HEK293 (cell line): ENCODE measurements around the gene UBL7.

Experiments used
- CTCF ChIA-PET: fragments of 350-600 bp; formaldehyde crosslinking; extraction: SDS; loops from one replicate; lab custom pipeline; 2021; ENCODE audit warnings: antibody characterized with exemption; lab: Yijun Ruan, JAX
- POLR2A ChIA-PET: fragments of 300-600 bp; formaldehyde crosslinking; extraction: SDS; loops from one replicate; lab custom pipeline; 2020; ENCODE audit warnings: antibody characterized with exemption, inconsistent platforms; lab: Yijun Ruan, JAX
- H3K27ac ChIP-seq: fragments of 200-500 bp; sonication (Bioruptor generic); 2 replicates; pipeline ENCODE4 v1.5.1; 2014; ENCODE audit warnings: low read depth, low read length, control low read depth, inconsistent platforms; ENCODE audit errors: extremely low read depth
- H3K36me3 ChIP-seq, 2 experiments: fragments of 200-500 bp in 1 of 2; sonication (Bioruptor generic) in 1 of 2; 1 replicate in 1 of 2; 2 replicates in 1 of 2; pipeline ENCODE4 v1.5.1; 2014 to 2017; ENCODE audit warnings: inconsistent platforms in 2 of 2, low read length in 2 of 2; ENCODE audit not compliant: control insufficient read depth in 2 of 2, insufficient read depth in 1 of 2
- H3K4me1 ChIP-seq: fragments of 200-500 bp; sonication (Bioruptor generic); 2 replicates; pipeline ENCODE4 v1.5.1; 2014; ENCODE audit warnings: mild to moderate bottlenecking, low read length, inconsistent platforms; ENCODE audit not compliant: control insufficient read depth, insufficient read depth
- H3K4me3 ChIP-seq: 2 replicates; pipeline ENCODE4 v1.5.1; 2011; ENCODE audit warnings: low read depth, mild to moderate bottlenecking, control low read depth, low read length, moderate library complexity
- H3K9me3 ChIP-seq: fragments of 200-500 bp; sonication (Bioruptor generic); 2 replicates; pipeline ENCODE4 v1.5.1; 2014; ENCODE audit warnings: low read depth, low read length, inconsistent platforms; ENCODE audit not compliant: control insufficient read depth, insufficient read depth
- GFI1B ChIP-seq: fragments of 450-650 bp; formaldehyde crosslinking; IDR thresholded peaks from 2 replicates; pipeline ENCODE4 v1.5.1; 2016; ENCODE audit warnings: missing biosample characterization, missing genetic modification characterization
- MZF1 ChIP-seq: fragments of 450-650 bp; formaldehyde crosslinking; IDR thresholded peaks from 2 replicates; pipeline ENCODE4 v1.5.1; 2017; ENCODE audit warnings: missing biosample characterization, missing genetic modification characterization, borderline replicate concordance
- ZFHX2 ChIP-seq: fragments of 450-650 bp; formaldehyde crosslinking; conservative IDR thresholded peaks from 2 replicates; pipeline ENCODE4 v1.5.1; 2016; ENCODE audit warnings: missing biosample characterization, missing genetic modification characterization
- ZNF112 ChIP-seq: fragments of 450-650 bp; formaldehyde crosslinking; IDR thresholded peaks from 2 replicates; pipeline ENCODE4 v1.5.0; 2017; ENCODE audit warnings: missing biosample characterization, missing genetic modification characterization
- ZNF133 ChIP-seq: fragments of 450-650 bp; formaldehyde crosslinking; IDR thresholded peaks from 2 replicates; pipeline ENCODE4 v1.5.1; 2016; ENCODE audit warnings: missing biosample characterization, missing genetic modification characterization
- ZNF157 ChIP-seq: fragments of 450-650 bp; formaldehyde crosslinking; IDR thresholded peaks from 2 replicates; pipeline ENCODE4 v1.5.1; 2016; ENCODE audit warnings: missing biosample characterization, missing genetic modification characterization
- ZNF518A ChIP-seq: fragments of 450-650 bp; formaldehyde crosslinking; conservative IDR thresholded peaks from 2 replicates; pipeline ENCODE4 v1.5.1; 2016; ENCODE audit warnings: low read depth, missing biosample characterization, missing genetic modification characterization
- ZNF596 ChIP-seq: fragments of 450-650 bp; IDR thresholded peaks from 2 replicates; pipeline ENCODE4 v1.5.0; 2018; ENCODE audit warnings: missing biosample characterization, mild to moderate bottlenecking, missing genetic modification characterization, moderate library complexity
- ZNF785 ChIP-seq: fragments of 450-650 bp; formaldehyde crosslinking; IDR thresholded peaks from 2 replicates; pipeline ENCODE4 v1.5.1; 2016; ENCODE audit warnings: missing biosample characterization, missing genetic modification characterization
- TF ChIP-seq, protein P1 (sequence below): fragments of 450-650 bp; formaldehyde crosslinking; IDR thresholded peaks from 2 replicates; pipeline ENCODE4 v1.5.1; 2016; ENCODE audit warnings: missing biosample characterization, missing genetic modification characterization
- TF ChIP-seq, protein P2 (sequence below): fragments of 450-650 bp; formaldehyde crosslinking; IDR thresholded peaks from 2 replicates; pipeline ENCODE4 v1.5.1; 2016; ENCODE audit warnings: missing biosample characterization, missing genetic modification characterization

The UBL7 gene

GRCh38 chr15:74496648-74497047, 35.7 kb upstream of the UBL7 start:
- POLR2A ChIA-PET, result no interaction called here

DNA sequence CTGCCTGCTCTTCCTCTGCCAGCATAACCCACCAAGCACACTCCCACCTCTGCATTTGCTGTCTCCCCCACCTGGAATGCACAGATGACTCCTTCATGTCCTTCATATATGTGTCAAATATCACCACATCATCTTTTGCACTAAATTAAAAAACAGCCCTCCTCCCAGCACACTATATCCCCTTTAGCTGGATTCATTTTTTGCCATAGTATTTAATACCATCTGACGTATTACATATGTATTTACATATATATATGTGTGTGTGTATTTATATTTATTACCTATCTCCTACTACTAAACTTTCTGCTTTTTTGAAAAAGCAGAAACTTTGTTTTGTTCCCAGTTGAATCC, 29.4 kb upstream of the UBL7 start:
- no peak overlapping the region for H3K4me3 ChIP-seq
- no peaks in the 10 kb centered on the region; a peak in 1 of 3 replicates for H3K36me3 ChIP-seq
- no peak overlapping the region for H3K27ac ChIP-seq
- TF ChIP-seq, protein P1, sequence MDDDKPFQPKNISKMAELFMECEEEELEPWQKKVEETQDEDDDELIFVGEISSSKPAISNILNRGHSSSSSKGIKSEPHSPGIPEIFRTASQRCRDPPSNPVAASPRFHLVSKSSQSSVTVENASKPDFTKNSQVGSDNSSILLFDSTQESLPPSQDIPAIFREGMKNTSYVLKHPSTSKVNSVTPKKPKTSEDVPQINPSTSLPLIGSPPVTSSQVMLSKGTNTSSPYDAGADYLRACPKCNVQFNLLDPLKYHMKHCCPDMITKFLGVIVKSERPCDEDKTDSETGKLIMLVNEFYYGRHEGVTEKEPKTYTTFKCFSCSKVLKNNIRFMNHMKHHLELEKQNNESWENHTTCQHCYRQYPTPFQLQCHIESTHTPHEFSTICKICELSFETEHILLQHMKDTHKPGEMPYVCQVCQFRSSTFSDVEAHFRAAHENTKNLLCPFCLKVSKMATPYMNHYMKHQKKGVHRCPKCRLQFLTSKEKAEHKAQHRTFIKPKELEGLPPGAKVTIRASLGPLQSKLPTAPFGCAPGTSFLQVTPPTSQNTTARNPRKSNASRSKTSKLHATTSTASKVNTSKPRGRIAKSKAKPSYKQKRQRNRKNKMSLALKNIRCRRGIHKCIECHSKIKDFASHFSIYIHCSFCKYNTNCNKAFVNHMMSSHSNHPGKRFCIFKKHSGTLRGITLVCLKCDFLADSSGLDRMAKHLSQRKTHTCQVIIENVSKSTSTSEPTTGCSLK (tag by site-specific recombination), result no peak
- TF ChIP-seq ZFHX2 (0 out of 2 replicates have a peak, but pooled peaks have one; percentile 3), ZNF518A (tag by site-specific recombination) (0 out of 2 replicates have a peak, but pooled peaks have one; percentile 0), MZF1 (peak; percentile 92; the same call in 1 of the 2 replicates), ZNF112 (tag by site-specific recombination) (no peak), ZNF133 (0 out of 2 replicates have a peak, but pooled peaks have one; percentile 16)
- no peaks in the 10 kb centered on the region for H3K9me3 ChIP-seq
- POLR2A ChIA-PET, result interaction anchor here (1.5 to 1.6 kb wide), 2 partner anchors 29 to 56 kb away, joined by 5 to 6 read pairs; partner anchors contain the start of gene UBL7
- H3K4me1 ChIP-seq, result peaks cover 3% of the 10 kb centered on the region; the same call in 1 of the 2 replicates
- CTCF ChIA-PET, result interaction anchor here (0.5 to 2.5 kb wide), 18 partner anchors 8 to 131 kb away, joined by 3 to 14 read pairs (median 3); no protein-coding TSS in a partner anchor

More at GRCh38 chr15:74496648-74497047, 35.7 kb upstream of the UBL7 start:
- H3K27ac ChIP-seq, result no peak overlapping the region
- no peak overlapping the region for H3K4me3 ChIP-seq
- TF ChIP-seq ZNF785, result no peak
- TF ChIP-seq GFI1B (tag by site-specific recombination), result no peak
- no peak for TF ChIP-seq ZNF596 (tag by site-specific recombination)
- TF ChIP-seq ZNF157, result peak; percentile 96
- TF ChIP-seq, protein P2, sequence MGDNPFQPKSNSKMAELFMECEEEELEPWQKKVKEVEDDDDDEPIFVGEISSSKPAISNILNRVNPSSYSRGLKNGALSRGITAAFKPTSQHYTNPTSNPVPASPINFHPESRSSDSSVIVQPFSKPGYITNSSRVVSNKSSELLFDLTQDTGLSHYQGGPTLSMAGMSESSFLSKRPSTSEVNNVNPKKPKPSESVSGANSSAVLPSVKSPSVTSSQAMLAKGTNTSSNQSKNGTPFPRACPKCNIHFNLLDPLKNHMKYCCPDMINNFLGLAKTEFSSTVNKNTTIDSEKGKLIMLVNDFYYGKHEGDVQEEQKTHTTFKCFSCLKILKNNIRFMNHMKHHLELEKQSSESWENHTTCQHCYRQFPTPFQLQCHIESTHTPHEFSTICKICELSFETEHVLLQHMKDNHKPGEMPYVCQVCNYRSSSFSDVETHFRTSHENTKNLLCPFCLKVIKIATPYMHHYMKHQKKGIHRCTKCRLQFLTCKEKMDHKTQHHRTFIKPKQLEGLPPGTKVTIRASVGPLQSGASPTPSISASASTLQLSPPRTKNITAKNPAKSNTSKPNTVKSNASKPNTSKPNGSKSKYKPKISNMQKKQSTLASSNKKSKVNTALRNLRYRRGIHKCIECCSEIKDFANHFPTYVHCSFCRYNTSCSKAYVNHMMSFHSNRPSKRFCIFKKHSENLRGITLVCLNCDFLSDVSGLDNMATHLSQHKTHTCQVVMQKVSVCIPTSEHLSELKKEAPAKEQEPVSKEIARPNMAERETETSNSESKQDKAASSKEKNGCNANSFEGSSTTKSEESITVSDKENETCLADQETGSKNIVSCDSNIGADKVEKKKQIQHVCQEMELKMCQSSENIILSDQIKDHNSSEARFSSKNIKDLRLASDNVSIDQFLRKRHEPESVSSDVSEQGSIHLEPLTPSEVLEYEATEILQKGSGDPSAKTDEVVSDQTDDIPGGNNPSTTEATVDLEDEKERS (tag by site-specific recombination), result no peak
- TF ChIP-seq, all 188 proteins: peak for 1
- CTCF ChIA-PET, result interaction anchor here (0.7 kb wide), 1 partner anchor 169 kb away, joined by 3 read pairs; no protein-coding TSS in a partner anchor
- no peaks in the 10 kb centered on the region; a peak in 1 of 3 replicates for H3K36me3 ChIP-seq
- H3K4me1 ChIP-seq, result peaks cover 3% of the 10 kb centered on the region; the same call in 1 of the 2 replicates
- H3K9me3 ChIP-seq, result no peaks in the 10 kb centered on the region
